ENCODE data around the gene GPR18. TPM values are rescaled to one million over a fixed set of nuclear protein-coding genes. Genes with fewer than 3 reads are reported as not detected.
A peak's percentile ranks its signal among the peaks of the same experiment; 100 is the strongest.

Gene GPR18
- total and polyA plus RNA-seq, 9 of the 15 experiments (the other 6 are each of a cell fraction or from before 2014, with no cell fraction given) = 0.75 TPM; not detected in 8

DNA sequence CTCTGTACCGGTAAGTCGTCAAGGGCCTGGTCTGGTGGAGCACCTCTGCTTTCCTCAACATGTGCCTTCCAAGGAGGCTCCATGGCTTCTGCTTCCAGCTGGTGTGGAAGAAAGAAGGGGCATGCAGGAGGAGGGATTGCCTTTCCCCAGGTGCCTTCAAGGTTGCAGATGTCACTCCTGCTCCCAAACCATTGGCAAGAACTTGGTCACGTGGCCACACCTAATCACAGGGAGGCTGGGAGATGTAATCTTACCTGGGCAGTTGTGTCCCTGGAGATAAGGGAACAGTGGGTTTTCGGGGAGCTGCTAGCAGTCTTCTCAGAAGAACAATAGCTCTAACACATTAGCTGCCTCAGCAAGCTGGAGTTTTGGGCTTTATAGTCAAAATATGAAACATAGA is 9.7 kb upstream of the GPR18 start (continued):
- TF ChIP-seq ZSCAN29 (IDR thresholded peaks at IDR 0.05) = no peak
- TF ChIP-seq HDAC3 (IDR thresholded peaks at IDR 0.05; ENCODE audit: borderline replicate concordance, partially characterized antibody) = no peak
- no peak for TF ChIP-seq HLTF (IDR thresholded peaks at IDR 0.05)
- no peak for TF ChIP-seq ZNF644 (tag; IDR thresholded peaks at IDR 0.05; ENCODE audit: low read depth)
- TF ChIP-seq FOXO4 (CRISPR knock-in tag; IDR thresholded peaks at IDR 0.05) = no peak
- TF ChIP-seq SMAD4 (CRISPR knock-in tag; conservative IDR thresholded peaks at IDR 0.05) = 0 out of 2 replicates have a peak, but pooled peaks have one; percentile 40
- no peak for TF ChIP-seq ZNF165 (CRISPR knock-in tag; IDR thresholded peaks at IDR 0.05; ENCODE audit: borderline replicate concordance)
- TF ChIP-seq LCOR (CRISPR knock-in tag; IDR thresholded peaks at IDR 0.05) = no peak
- TF ChIP-seq POLR2H (tag; IDR thresholded peaks at IDR 0.05; ENCODE audit: low read depth) = no peak
- TF ChIP-seq, protein P1, sequence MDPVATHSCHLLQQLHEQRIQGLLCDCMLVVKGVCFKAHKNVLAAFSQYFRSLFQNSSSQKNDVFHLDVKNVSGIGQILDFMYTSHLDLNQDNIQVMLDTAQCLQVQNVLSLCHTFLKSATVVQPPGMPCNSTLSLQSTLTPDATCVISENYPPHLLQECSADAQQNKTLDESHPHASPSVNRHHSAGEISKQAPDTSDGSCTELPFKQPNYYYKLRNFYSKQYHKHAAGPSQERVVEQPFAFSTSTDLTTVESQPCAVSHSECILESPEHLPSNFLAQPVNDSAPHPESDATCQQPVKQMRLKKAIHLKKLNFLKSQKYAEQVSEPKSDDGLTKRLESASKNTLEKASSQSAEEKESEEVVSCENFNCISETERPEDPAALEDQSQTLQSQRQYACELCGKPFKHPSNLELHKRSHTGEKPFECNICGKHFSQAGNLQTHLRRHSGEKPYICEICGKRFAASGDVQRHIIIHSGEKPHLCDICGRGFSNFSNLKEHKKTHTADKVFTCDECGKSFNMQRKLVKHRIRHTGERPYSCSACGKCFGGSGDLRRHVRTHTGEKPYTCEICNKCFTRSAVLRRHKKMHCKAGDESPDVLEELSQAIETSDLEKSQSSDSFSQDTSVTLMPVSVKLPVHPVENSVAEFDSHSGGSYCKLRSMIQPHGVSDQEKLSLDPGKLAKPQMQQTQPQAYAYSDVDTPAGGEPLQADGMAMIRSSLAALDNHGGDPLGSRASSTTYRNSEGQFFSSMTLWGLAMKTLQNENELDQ (CRISPR knock-in tag; IDR thresholded peaks at IDR 0.05; ENCODE audit: borderline replicate concordance) = no peak
- TF ChIP-seq CBX1 (IDR thresholded peaks at IDR 0.05; ENCODE audit: low read depth) = no peak
- no peak for TF ChIP-seq RBM14 (IDR thresholded peaks at IDR 0.05; ENCODE audit: borderline replicate concordance, insufficient read depth, low read depth, low read length)
- TF ChIP-seq MAFG (tag; conservative IDR thresholded peaks at IDR 0.05) = no peak
- TF ChIP-seq ZNF263 (CRISPR knock-in tag; IDR thresholded peaks at IDR 0.05; ENCODE audit: borderline replicate concordance) = no peak
- TF ChIP-seq RFX5 (IDR thresholded peaks at IDR 0.05; ENCODE audit: low read depth, low read length) = no peak
- no peak for TF ChIP-seq ZNF717 (CRISPR knock-in tag; IDR thresholded peaks at IDR 0.05)
- no peak for TF ChIP-seq ZNF324 (CRISPR knock-in tag; IDR thresholded peaks at IDR 0.05)
- no peak for TF ChIP-seq ZNF785 (CRISPR knock-in tag; IDR thresholded peaks at IDR 0.05)
- TF ChIP-seq ZFP91 (CRISPR knock-in tag; IDR thresholded peaks at IDR 0.05) = no peak
- TF ChIP-seq, protein P2, sequence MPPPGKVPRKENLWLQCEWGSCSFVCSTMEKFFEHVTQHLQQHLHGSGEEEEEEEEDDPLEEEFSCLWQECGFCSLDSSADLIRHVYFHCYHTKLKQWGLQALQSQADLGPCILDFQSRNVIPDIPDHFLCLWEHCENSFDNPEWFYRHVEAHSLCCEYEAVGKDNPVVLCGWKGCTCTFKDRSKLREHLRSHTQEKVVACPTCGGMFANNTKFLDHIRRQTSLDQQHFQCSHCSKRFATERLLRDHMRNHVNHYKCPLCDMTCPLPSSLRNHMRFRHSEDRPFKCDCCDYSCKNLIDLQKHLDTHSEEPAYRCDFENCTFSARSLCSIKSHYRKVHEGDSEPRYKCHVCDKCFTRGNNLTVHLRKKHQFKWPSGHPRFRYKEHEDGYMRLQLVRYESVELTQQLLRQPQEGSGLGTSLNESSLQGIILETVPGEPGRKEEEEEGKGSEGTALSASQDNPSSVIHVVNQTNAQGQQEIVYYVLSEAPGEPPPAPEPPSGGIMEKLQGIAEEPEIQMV (tag; conservative IDR thresholded peaks at IDR 0.05; ENCODE audit: low read depth) = no peak
- TF ChIP-seq SETDB1 (IDR thresholded peaks at IDR 0.05; ENCODE audit: low read length) = no peak
- TF ChIP-seq, protein P3, sequence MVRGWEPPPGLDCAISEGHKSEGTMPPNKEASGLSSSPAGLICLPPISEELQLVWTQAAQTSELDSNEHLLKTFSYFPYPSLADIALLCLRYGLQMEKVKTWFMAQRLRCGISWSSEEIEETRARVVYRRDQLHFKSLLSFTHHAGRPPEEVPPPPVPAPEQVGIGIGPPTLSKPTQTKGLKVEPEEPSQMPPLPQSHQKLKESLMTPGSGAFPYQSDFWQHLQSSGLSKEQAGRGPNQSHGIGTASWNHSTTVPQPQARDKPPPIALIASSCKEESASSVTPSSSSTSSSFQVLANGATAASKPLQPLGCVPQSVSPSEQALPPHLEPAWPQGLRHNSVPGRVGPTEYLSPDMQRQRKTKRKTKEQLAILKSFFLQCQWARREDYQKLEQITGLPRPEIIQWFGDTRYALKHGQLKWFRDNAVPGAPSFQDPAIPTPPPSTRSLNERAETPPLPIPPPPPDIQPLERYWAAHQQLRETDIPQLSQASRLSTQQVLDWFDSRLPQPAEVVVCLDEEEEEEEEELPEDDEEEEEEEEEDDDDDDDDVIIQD (CRISPR knock-in tag; IDR thresholded peaks at IDR 0.05) = no peak
